SK-N-SH (cell line): ENCODE results near the gene STK39. TPM values are rescaled to one million over a fixed set of nuclear protein-coding genes. Genes with fewer than 3 reads are reported as not detected.
A peak's percentile ranks its signal among the peaks of the same experiment; 100 is the strongest.

Experiments used
- CTCF ChIA-PET: fragments of 300-600, 350-600 bp; formaldehyde crosslinking; extraction: SDS; loops from one replicate; lab custom pipeline; 2021; lab: Yijun Ruan, JAX
- POLR2A ChIA-PET: fragments of 350-600 bp; sonication (Branson Sonifier 250); formaldehyde crosslinking; extraction: SDS; loops from one replicate; lab custom pipeline; 2020; ENCODE audit warnings: antibody characterized with exemption, inconsistent platforms; lab: Yijun Ruan, JAX
- DNase-seq: peaks from one replicate; pipeline ENCODE4 v3.0.0; 2012
- H2AFZ ChIP-seq: fragments of 200-600 bp; sonication (generic); 2 replicates; pipeline ENCODE4 v1.8.1; 2016; ENCODE audit warnings: antibody characterized with exemption, mild to moderate bottlenecking, low read depth
- H3F3A ChIP-seq: fragments of 200-600 bp; sonication (generic); replicated peaks from 2 replicates; pipeline ENCODE3; 2016; ENCODE audit warnings: antibody characterized with exemption, mild to moderate bottlenecking; ENCODE audit not compliant: insufficient read depth
- H3K27ac ChIP-seq, 2 experiments: fragments of 200-500 bp in 1 of 2; fragments of 200-600 bp in 1 of 2; sonication (Bioruptor generic) in 1 of 2; sonication (generic), shearing (Covaris generic) in 1 of 2; 2 replicates each; pipeline versions ENCODE4 v1.5.1 to v1.6.1; 2014 to 2016; ENCODE audit warnings: low read depth in 2 of 2, inconsistent platforms in 1 of 2, low read length in 1 of 2, mild to moderate bottlenecking in 1 of 2, mixed read lengths in 1 of 2
- H3K27me3 ChIP-seq: fragments of 200-600 bp; sonication (generic), shearing (Covaris generic); 2 replicates; pipeline ENCODE4 v1.6.1; 2016; ENCODE audit warnings: mixed run types; ENCODE audit not compliant: insufficient read depth
- H3K36me3 ChIP-seq, 2 experiments: fragments of 200-500 bp in 1 of 2; fragments of 200-600 bp in 1 of 2; sonication (Bioruptor generic) in 1 of 2; sonication (generic) in 1 of 2; replicated peaks in 1 of 2; 2 replicates each; pipeline versions ENCODE3 to v1.5.1; 2014 to 2016; ENCODE audit warnings: low read length in 1 of 2, mild to moderate bottlenecking in 1 of 2; ENCODE audit not compliant: insufficient read depth in 2 of 2, control insufficient read depth in 1 of 2
- H3K4me1 ChIP-seq, 2 experiments: fragments of 200-500 bp in 1 of 2; fragments of 200-600 bp in 1 of 2; sonication (Bioruptor generic) in 1 of 2; sonication (generic), shearing (Covaris generic) in 1 of 2; 2 replicates each; pipeline versions ENCODE4 v1.5.1 to v1.6.1; 2014 to 2016; ENCODE audit warnings: low read depth in 1 of 2, low read length in 1 of 2, mixed run types in 1 of 2; ENCODE audit not compliant: insufficient read depth in 2 of 2, control insufficient read depth in 1 of 2
- H3K4me2 ChIP-seq: fragments of 200-600 bp; sonication (generic), shearing (Covaris generic); 2 replicates; pipeline ENCODE4 v1.6.1; 2017; ENCODE audit warnings: mixed run types
- H3K4me3 ChIP-seq, 2 experiments: fragments of 200-500 bp in 1 of 2; fragments of 200-600 bp in 1 of 2; sonication (Bioruptor generic) in 1 of 2; sonication (generic), shearing (Covaris generic) in 1 of 2; 2 replicates each; pipeline versions ENCODE4 v1.5.1 to v1.8.1; 2014 to 2016; ENCODE audit warnings: low read depth in 2 of 2, inconsistent platforms in 1 of 2, low read length in 1 of 2, mild to moderate bottlenecking in 1 of 2, mixed read lengths in 1 of 2, moderate library complexity in 1 of 2
- H3K79me2 ChIP-seq: fragments of 200-600 bp; sonication (generic); 2 replicates; pipeline ENCODE4 v1.8.1; 2017; ENCODE audit warnings: mild to moderate bottlenecking; ENCODE audit not compliant: insufficient read depth
- H3K9ac ChIP-seq: fragments of 200-600 bp; sonication (generic); 2 replicates; pipeline ENCODE4 v1.6.1; 2017; ENCODE audit warnings: mixed run types
- H3K9me2 ChIP-seq: fragments of 200-600 bp; sonication (generic); 2 replicates; pipeline ENCODE4 v1.6.1; 2017; ENCODE audit warnings: mixed run types
- H3K9me3 ChIP-seq: fragments of 200-600 bp; sonication (generic); 2 replicates; pipeline ENCODE4 v1.6.1; 2017; ENCODE audit warnings: mixed run types, mild to moderate bottlenecking, moderate library complexity
- H4K20me1 ChIP-seq: fragments of 200-600 bp; sonication (generic); 2 replicates; pipeline ENCODE4 v1.6.1; 2017; ENCODE audit warnings: mild to moderate bottlenecking, mixed run types; ENCODE audit not compliant: insufficient read depth
- ELF1 ChIP-seq: IDR thresholded peaks from 2 replicates; pipeline ENCODE4 v1.4.0; 2012
- EZH2phosphoT487 ChIP-seq: fragments of 200-600 bp; sonication (generic); IDR thresholded peaks from 2 replicates; pipeline ENCODE4 v1.6.1; 2017; ENCODE audit warnings: low read depth, mixed run types, mild to moderate bottlenecking, antibody characterized with exemption, moderate library complexity, borderline replicate concordance
- FOSL2 ChIP-seq: IDR thresholded peaks from 2 replicates; pipeline ENCODE4 v1.4.0; 2012; ENCODE audit warnings: low read depth, mild to moderate bottlenecking, moderate library complexity, borderline replicate concordance
- FOXJ3 ChIP-seq: sonication (generic); formaldehyde crosslinking; IDR thresholded peaks from 2 replicates; pipeline ENCODE4 v1.5.1; 2020; ENCODE audit warnings: mild to moderate bottlenecking, missing genetic modification reagents
- FOXM1 ChIP-seq: IDR thresholded peaks from 2 replicates; pipeline ENCODE4 v1.4.0; 2012; ENCODE audit warnings: low read depth, mild to moderate bottlenecking
- GABPA ChIP-seq: IDR thresholded peaks from 2 replicates; pipeline ENCODE4 v1.4.0; 2012; ENCODE audit warnings: low read depth, mild to moderate bottlenecking
- GATA2 ChIP-seq: sonication (generic); formaldehyde crosslinking; IDR thresholded peaks from 2 replicates; pipeline ENCODE4 v1.5.0; 2020; ENCODE audit warnings: mild to moderate bottlenecking, missing genetic modification reagents
- MAX ChIP-seq: IDR thresholded peaks from 2 replicates; pipeline ENCODE4 v1.4.0; 2012; ENCODE audit warnings: low read depth
- MXI1 ChIP-seq: IDR thresholded peaks from 2 replicates; pipeline ENCODE4 v1.6.1; 2012; ENCODE audit warnings: mild to moderate bottlenecking, low read depth, low read length, improper control_type of control experiment
- NRF1 ChIP-seq: IDR thresholded peaks from 2 replicates; pipeline ENCODE4 v1.6.1; 2012; ENCODE audit warnings: low read depth, mild to moderate bottlenecking, low read length
- PBX3 ChIP-seq: IDR thresholded peaks from 2 replicates; pipeline ENCODE4; 2012
- RFX5 ChIP-seq: IDR thresholded peaks from 2 replicates; pipeline ENCODE4 v1.6.1; 2012; ENCODE audit warnings: mild to moderate bottlenecking, improper control_type of control experiment, low read length
- SMC3 ChIP-seq: IDR thresholded peaks from 2 replicates; pipeline ENCODE4 v1.6.1; 2012; ENCODE audit warnings: low read depth, low read length, improper control_type of control experiment
- TCF12 ChIP-seq: IDR thresholded peaks from 2 replicates; pipeline ENCODE4 v1.4.0; 2012
- TEAD4 ChIP-seq: IDR thresholded peaks from 2 replicates; pipeline ENCODE4 v1.4.0; 2012; ENCODE audit warnings: mild to moderate bottlenecking, borderline replicate concordance; ENCODE audit not compliant: insufficient read depth
- USF1 ChIP-seq: IDR thresholded peaks from 2 replicates; pipeline ENCODE4 v1.4.0; 2012; ENCODE audit warnings: low read depth, borderline replicate concordance
- USF2 ChIP-seq: fragments of 150-350 bp; IDR thresholded peaks from 2 replicates; pipeline ENCODE4 v1.6.1; 2017; ENCODE audit warnings: antibody characterized with exemption, low read length, low read depth, borderline replicate concordance
- ZBTB33 ChIP-seq: IDR thresholded peaks from 2 replicates; pipeline ENCODE4 v1.4.0; 2012; ENCODE audit warnings: low read depth, borderline replicate concordance
- WGBS: methylation state at CpG from one replicate; pipeline ENCODE4 v1.1.6; 2017; ENCODE audit warnings: low lambda C conversion rate; 5-methylcytosine and 5-hydroxymethylcytosine counted together
- polyA plus RNA-seq, 3 experiments: library from polyadenylated mRNA; depleted of rRNA; stranded (reverse); fragments of >200 nt; gene quantifications; 2 replicates each; pipeline ENCODE4 v1.2.3, GENCODE V29; 2012

The STK39 gene
- polyA plus RNA-seq, 1 of the 3 experiments (the other 2 are of a cell fraction), result 9.6 TPM

- H3K27me3 ChIP-seq, result no peaks in the 10 kb centered on the region
- CTCF ChIA-PET, result no interaction called here
- WGBS, result 95% methylated on average over 4 of the region's 4 CpGs
- H3K4me2 ChIP-seq, result 0 out of 2 replicates have a peak overlapping the region, but pooled peaks have one; percentile 1
- no peaks in the 10 kb centered on the region for H3K9me3 ChIP-seq
- H3K27ac ChIP-seq, result no peak overlapping the region
- H3F3A ChIP-seq, result peaks cover 9% of the 10 kb centered on the region
- peaks cover 5 to 11% of the 10 kb centered on the region in 2 experiments for H3K36me3 ChIP-seq
- H4K20me1 ChIP-seq, result peaks cover 31% of the 10 kb centered on the region
- POLR2A ChIA-PET, result no interaction called here
- TF ChIP-seq TEAD4 (no peak), SMC3 (no peak), MXI1 (no peak), PBX3 (no peak), EZH2phosphoT487 (no peak), RFX5 (no peak), USF2 (no peak), FOSL2 (no peak)
- H3K79me2 ChIP-seq, result peaks cover 73% of the 10 kb centered on the region
- H2AFZ ChIP-seq, result no peak overlapping the region
- H3K4me1 ChIP-seq, result peaks cover 16 to 22% of the 10 kb centered on the region in 2 experiments
- H3K9ac ChIP-seq, result no peak overlapping the region
- no peak overlapping the region for H3K4me3 ChIP-seq
- DNase-seq, result no peak
- H3K9me2 ChIP-seq, result no peaks in the 10 kb centered on the region
Measured at GRCh38 chr2:168184681-168185513, 62.5 kb downstream of the STK39 start.

GRCh38 chr2:168183308-168183997, 63.9 kb downstream of the STK39 start:
- ChIA-PET CTCF (no interaction called here), POLR2A (interaction anchor here (0.6 kb wide), 1 partner anchor 134 kb away, joined by 4 read pairs; no protein-coding TSS in a partner anchor)
- no peak overlapping the region for H3K9ac ChIP-seq
- H3F3A ChIP-seq, result no peaks in the 10 kb centered on the region
- no peaks in the 10 kb centered on the region for H3K9me3 ChIP-seq
- H3K27ac ChIP-seq, result no peak overlapping the region
- no peak overlapping the region for H3K4me3 ChIP-seq
- no peak overlapping the region for H2AFZ ChIP-seq
- H3K27me3 ChIP-seq, result no peaks in the 10 kb centered on the region
- 100% methylated on average over 4 of the region's 4 CpGs for WGBS
- no peak for DNase-seq
- no peaks in the 10 kb centered on the region for H3K9me2 ChIP-seq
- peaks cover 19% of the 10 kb centered on the region for H4K20me1 ChIP-seq
- peaks cover 8 to 11% of the 10 kb centered on the region in 2 experiments for H3K36me3 ChIP-seq
- H3K4me2 ChIP-seq, result no peak overlapping the region
- H3K79me2 ChIP-seq, result peaks cover 74% of the 10 kb centered on the region
- H3K4me1 ChIP-seq, result peaks cover 5 to 15% of the 10 kb centered on the region in 2 experiments; a peak in 2 of 4 replicates
- TF ChIP-seq NRF1 (no peak), ELF1 (no peak), MXI1 (no peak), TEAD4 (no peak), GATA2 (CRISPR knock-in tag) (no peak), FOXM1 (no peak), TCF12 (no peak), RFX5 (no peak), ZBTB33 (no peak), GABPA (no peak), FOXJ3 (CRISPR knock-in tag) (no peak), USF1 (no peak), MAX (no peak)
